H9 (cell line): ENCODE measurements around the gene ACBD6. TPM values are rescaled to one million over a fixed set of nuclear protein-coding genes. Genes with fewer than 3 reads are reported as not detected.

Experiments
- DNase-seq: peaks from one replicate; pipeline ENCODE4 v3.0.0-alpha.2; 2017
- H2AFZ ChIP-seq: one replicate; pipeline ENCODE4 v1.6.1; 2013; ENCODE audit warnings: mild to moderate bottlenecking, low read length, control low read depth, moderate library complexity
- H2AK5ac ChIP-seq: 2 replicates; pipeline ENCODE4 v1.6.1; 2013; ENCODE audit warnings: low read length, control low read depth, mixed read lengths; ENCODE audit not compliant: insufficient read length
- H2BK120ac ChIP-seq: one replicate; pipeline ENCODE4 v1.6.1; 2013; ENCODE audit warnings: low read depth, mild to moderate bottlenecking, low read length, control low read depth, inconsistent platforms; ENCODE audit not compliant: poor library complexity, severe bottlenecking
- H2BK12ac ChIP-seq: 2 replicates; pipeline ENCODE4 v1.6.1; 2013; ENCODE audit warnings: low read length, control low read depth, mixed read lengths, low read depth; ENCODE audit not compliant: insufficient read length
- H2BK15ac ChIP-seq: 2 replicates; pipeline ENCODE4 v1.6.1; 2013; ENCODE audit warnings: low read depth, low read length, control low read depth
- H2BK20ac ChIP-seq: one replicate; pipeline ENCODE4 v1.6.1; 2013; ENCODE audit warnings: low read depth, mild to moderate bottlenecking, low read length, control low read depth, inconsistent platforms; ENCODE audit not compliant: poor library complexity, severe bottlenecking
- H2BK5ac ChIP-seq: 2 replicates; pipeline ENCODE4 v1.6.1; 2013; ENCODE audit warnings: low read length, control low read depth, mixed read lengths; ENCODE audit not compliant: insufficient read length
- H3K14ac ChIP-seq: 2 replicates; pipeline ENCODE4 v1.6.1; 2013; ENCODE audit warnings: low read length, control low read depth; ENCODE audit not compliant: insufficient read depth
- H3K18ac ChIP-seq: 2 replicates; pipeline ENCODE4 v1.6.1; 2013; ENCODE audit warnings: low read depth, mild to moderate bottlenecking, mixed read lengths, low read length, control low read depth; ENCODE audit not compliant: insufficient read length
- H3K23ac ChIP-seq: 2 replicates; pipeline ENCODE4 v1.6.1; 2013; ENCODE audit warnings: low read length, control low read depth, mixed read lengths, low read depth; ENCODE audit not compliant: insufficient read length
- H3K23me2 ChIP-seq: 2 replicates; pipeline ENCODE4 v1.6.1; 2013; ENCODE audit warnings: low read depth, mild to moderate bottlenecking, mixed read lengths, low read length, control low read depth; ENCODE audit not compliant: insufficient read length, poor library complexity, severe bottlenecking
- H3K27ac ChIP-seq: 2 replicates; pipeline ENCODE4 v1.5.1; 2013; ENCODE audit warnings: low read length, control low read depth, mixed read lengths, low read depth; ENCODE audit not compliant: insufficient read length
- H3K27me3 ChIP-seq: 2 replicates; pipeline ENCODE4 v1.6.1; 2013; ENCODE audit warnings: low read length, control low read depth, inconsistent platforms; ENCODE audit not compliant: insufficient read depth
- H3K4ac ChIP-seq: 2 replicates; pipeline ENCODE4 v1.6.1; 2013; ENCODE audit warnings: low read depth, mild to moderate bottlenecking, control low read depth, inconsistent platforms, low read length, moderate library complexity
- H3K4me1 ChIP-seq: 2 replicates; pipeline ENCODE4 v1.6.1; 2013; ENCODE audit warnings: low read length, control low read depth, inconsistent platforms; ENCODE audit not compliant: insufficient read depth
- H3K4me2 ChIP-seq: 2 replicates; pipeline ENCODE4 v1.6.1; 2013; ENCODE audit warnings: low read length, control low read depth, mixed read lengths; ENCODE audit not compliant: insufficient read length, insufficient read depth
- H3K56ac ChIP-seq: 2 replicates; pipeline ENCODE4 v1.6.1; 2013; ENCODE audit warnings: low read depth, mild to moderate bottlenecking, mixed read lengths, low read length, control low read depth; ENCODE audit not compliant: insufficient read length
- H3K79me1 ChIP-seq: 2 replicates; pipeline ENCODE4 v1.6.1; 2013; ENCODE audit warnings: low read depth, mild to moderate bottlenecking, moderate library complexity, low read length, control low read depth, inconsistent platforms; ENCODE audit not compliant: insufficient read depth, poor library complexity, severe bottlenecking
- H3K79me2 ChIP-seq: 2 replicates; pipeline ENCODE4 v1.6.1; 2013; ENCODE audit warnings: low read length, control low read depth, inconsistent platforms; ENCODE audit not compliant: insufficient read depth
- H3K9ac ChIP-seq: 2 replicates; pipeline ENCODE4 v1.6.1; 2013; ENCODE audit warnings: low read length, control low read depth, mixed read lengths; ENCODE audit not compliant: insufficient read length; ENCODE audit errors: extremely low read depth
- H3K9me3 ChIP-seq: one replicate; pipeline ENCODE4 v1.6.1; 2013; ENCODE audit warnings: low read depth, low read length, inconsistent platforms; ENCODE audit not compliant: control insufficient read depth
- H3T11ph ChIP-seq: one replicate; pipeline ENCODE4 v1.6.1; 2013; ENCODE audit warnings: mild to moderate bottlenecking, low read length, control low read depth, inconsistent platforms
- H4K20me1 ChIP-seq: one replicate; pipeline ENCODE4 v1.6.1; 2013; ENCODE audit not compliant: control insufficient read depth, insufficient read length, insufficient read depth
- H4K5ac ChIP-seq: 2 replicates; pipeline ENCODE4 v1.6.1; 2013; ENCODE audit warnings: low read depth, mild to moderate bottlenecking, mixed read lengths, low read length, control low read depth; ENCODE audit not compliant: insufficient read length
- H4K8ac ChIP-seq: replicated peaks from 2 replicates; pipeline ENCODE4 v1.6.1; 2013; ENCODE audit warnings: low read length, control low read depth, mixed read lengths, low read depth; ENCODE audit not compliant: insufficient read length
- H4K91ac ChIP-seq: 2 replicates; pipeline ENCODE4 v1.6.1; 2013; ENCODE audit warnings: low read depth, mild to moderate bottlenecking, moderate library complexity, mixed read lengths, low read length, control low read depth; ENCODE audit not compliant: insufficient read length
- H3K27ac Mint-ChIP-seq, 3 experiments: 2 replicates in 2 of 3; 3 replicates in 1 of 3; pipeline ENCODE4 v1.8.0; 2020 to 2021; ENCODE audit warnings: mixed read lengths in 3 of 3, mild to moderate bottlenecking in 1 of 3, moderate library complexity in 1 of 3
- H3K27me3 Mint-ChIP-seq: 2 replicates; pipeline ENCODE4 v1.8.0; 2021; ENCODE audit warnings: low read depth, mild to moderate bottlenecking, moderate library complexity, mixed read lengths
- H3K36me3 Mint-ChIP-seq, 3 experiments: 2 replicates in 2 of 3; 3 replicates in 1 of 3; pipeline ENCODE4 v1.8.0; 2020 to 2021; ENCODE audit warnings: low read depth in 3 of 3, mixed read lengths in 3 of 3; ENCODE audit not compliant: insufficient read depth in 1 of 3
- H3K4me1 Mint-ChIP-seq, 2 experiments: 2 replicates each; pipeline ENCODE4 v1.8.0; 2020; ENCODE audit warnings: mixed read lengths in 2 of 2
- H3K4me3 Mint-ChIP-seq, 2 experiments: 2 replicates in 1 of 2; 3 replicates in 1 of 2; pipeline ENCODE4 v1.8.0; 2020 to 2021; ENCODE audit warnings: mild to moderate bottlenecking in 2 of 2, mixed read lengths in 2 of 2, moderate library complexity in 1 of 2
- H3K9me3 Mint-ChIP-seq, 2 experiments: 2 replicates in 1 of 2; 3 replicates in 1 of 2; pipeline ENCODE4 v1.8.0; 2020; ENCODE audit warnings: mild to moderate bottlenecking in 2 of 2, mixed read lengths in 2 of 2, moderate library complexity in 1 of 2
- CTCF ChIP-seq: fragments of 200-600 bp; sonication (generic); conservative IDR thresholded peaks from 3 replicates; pipeline ENCODE4 v1.8.0; 2021; ENCODE audit warnings: antibody characterized with exemption, mild to moderate bottlenecking
- total RNA-seq: library from RNA; stranded (reverse); gene quantifications from 2 replicates; pipeline ENCODE4 v1.2.1, GENCODE V29; 2021

The ACBD6 gene
- total RNA-seq, 1 experiment from 2014 or later, result 51.4 TPM

DNA sequence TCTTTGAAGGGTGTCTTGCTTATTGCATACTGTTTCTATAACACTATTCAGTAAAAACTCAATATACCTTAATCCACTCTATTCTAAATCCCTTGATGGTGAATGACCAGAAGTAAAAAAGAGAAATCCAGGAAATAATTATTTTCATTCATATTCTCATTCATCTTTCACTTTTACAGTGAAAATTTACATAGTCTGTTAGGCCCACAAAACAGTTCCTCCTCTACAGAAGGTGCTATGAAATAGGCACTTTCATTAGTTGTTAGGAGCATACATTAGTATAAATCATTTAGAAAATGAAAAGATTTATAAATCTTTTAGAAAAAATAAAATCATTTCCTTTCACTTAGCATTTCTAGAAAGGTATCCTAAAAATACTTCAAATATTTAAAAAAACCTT is 157.2 kb downstream of the ACBD6 start:
- Histone ChIP-seq H2BK5ac (no peak overlapping the region), H3K4me2 (no peak overlapping the region), H2BK20ac (no peak overlapping the region), H2AFZ (no peak overlapping the region), H3K27ac (no peak overlapping the region), H3K9me3 (no peaks in the 10 kb centered on the region), H2BK15ac (no peak overlapping the region), H3K4ac (no peak overlapping the region), H4K8ac (no peak overlapping the region), H3K79me1 (no peaks in the 10 kb centered on the region), H3K14ac (no peak overlapping the region), H3K79me2 (no peaks in the 10 kb centered on the region), H3K23me2 (no peaks in the 10 kb centered on the region), H3K23ac (no peak overlapping the region), H3K56ac (no peak overlapping the region), H2BK120ac (no peak overlapping the region), H4K20me1 (no peaks in the 10 kb centered on the region), H3T11ph (no peak overlapping the region), H2AK5ac (no peak overlapping the region), H3K18ac (no peak overlapping the region), H4K5ac (no peak overlapping the region), H3K27me3 (no peaks in the 10 kb centered on the region), H3K9ac (no peak overlapping the region), H3K4me1 (no peaks in the 10 kb centered on the region), H2BK12ac (no peak overlapping the region), H4K91ac (no peak overlapping the region)
- H3K4me1 Mint-ChIP-seq, result no peaks in the 10 kb centered on the region
- H3K27me3 Mint-ChIP-seq, result no peaks in the 10 kb centered on the region
- H3K36me3 Mint-ChIP-seq, result 0 out of 7 replicates have a peak, but pooled peaks cover 0 to 3% (median 0%) of the 10 kb centered on the region in 3 experiments
- DNase-seq, result no peak
- no peak for TF ChIP-seq CTCF
- H3K9me3 Mint-ChIP-seq, result no peaks in the 10 kb centered on the region
- no peak overlapping the region for H3K4me3 Mint-ChIP-seq
- H3K27ac Mint-ChIP-seq, result no peak overlapping the region
